DOHH2 (cell line): ENCODE measurements around the gene CFAP53.

Experiments used
- EZH2phosphoT487 ChIP-seq: fragments of 200-600 bp; sonication (generic); IDR thresholded peaks from 2 replicates; pipeline ENCODE4 v1.6.1; 2017; ENCODE audit warnings: borderline replicate concordance, mild to moderate bottlenecking, antibody characterized with exemption, low read length, moderate library complexity, mixed read lengths
- TF ChIP-seq, protein P1 (sequence below): fragments of 200-600 bp; sonication (generic); IDR thresholded peaks from one replicate; pipeline ENCODE4 v1.5.1; 2014; ENCODE audit warnings: antibody characterized with exemption, mild to moderate bottlenecking, low read depth, low read length; ENCODE audit not compliant: poor library complexity, severe bottlenecking

DNA sequence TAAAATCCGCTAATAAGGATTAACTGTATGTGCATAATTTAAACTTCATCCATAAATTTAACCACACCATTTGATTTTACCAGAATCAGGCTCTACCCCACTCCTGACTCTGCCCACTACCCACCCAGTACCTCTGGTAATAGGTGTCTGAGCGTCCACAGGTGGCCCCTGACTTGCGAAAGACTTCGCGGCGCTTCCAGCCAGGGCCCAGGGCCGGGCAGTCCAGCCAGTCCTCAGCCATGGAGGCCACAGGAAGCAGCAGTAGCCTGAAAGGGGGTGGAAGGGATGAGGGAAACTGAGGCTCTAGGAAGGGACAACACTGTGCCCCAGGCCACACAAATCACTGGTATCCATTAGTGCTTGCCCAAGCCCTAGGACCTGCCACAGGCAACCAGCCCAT, 13.5 kb upstream of the CFAP53 start:
- TF ChIP-seq, protein P1, sequence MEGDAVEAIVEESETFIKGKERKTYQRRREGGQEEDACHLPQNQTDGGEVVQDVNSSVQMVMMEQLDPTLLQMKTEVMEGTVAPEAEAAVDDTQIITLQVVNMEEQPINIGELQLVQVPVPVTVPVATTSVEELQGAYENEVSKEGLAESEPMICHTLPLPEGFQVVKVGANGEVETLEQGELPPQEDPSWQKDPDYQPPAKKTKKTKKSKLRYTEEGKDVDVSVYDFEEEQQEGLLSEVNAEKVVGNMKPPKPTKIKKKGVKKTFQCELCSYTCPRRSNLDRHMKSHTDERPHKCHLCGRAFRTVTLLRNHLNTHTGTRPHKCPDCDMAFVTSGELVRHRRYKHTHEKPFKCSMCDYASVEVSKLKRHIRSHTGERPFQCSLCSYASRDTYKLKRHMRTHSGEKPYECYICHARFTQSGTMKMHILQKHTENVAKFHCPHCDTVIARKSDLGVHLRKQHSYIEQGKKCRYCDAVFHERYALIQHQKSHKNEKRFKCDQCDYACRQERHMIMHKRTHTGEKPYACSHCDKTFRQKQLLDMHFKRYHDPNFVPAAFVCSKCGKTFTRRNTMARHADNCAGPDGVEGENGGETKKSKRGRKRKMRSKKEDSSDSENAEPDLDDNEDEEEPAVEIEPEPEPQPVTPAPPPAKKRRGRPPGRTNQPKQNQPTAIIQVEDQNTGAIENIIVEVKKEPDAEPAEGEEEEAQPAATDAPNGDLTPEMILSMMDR = no peak
- no peak for TF ChIP-seq EZH2phosphoT487
